ENCODE data around the gene TJP3. TPM values are rescaled to one million over a fixed set of nuclear protein-coding genes. Genes with fewer than 3 reads are reported as not detected.

The TJP3 gene
- total RNA-seq, 1 donor = not detected

DNA sequence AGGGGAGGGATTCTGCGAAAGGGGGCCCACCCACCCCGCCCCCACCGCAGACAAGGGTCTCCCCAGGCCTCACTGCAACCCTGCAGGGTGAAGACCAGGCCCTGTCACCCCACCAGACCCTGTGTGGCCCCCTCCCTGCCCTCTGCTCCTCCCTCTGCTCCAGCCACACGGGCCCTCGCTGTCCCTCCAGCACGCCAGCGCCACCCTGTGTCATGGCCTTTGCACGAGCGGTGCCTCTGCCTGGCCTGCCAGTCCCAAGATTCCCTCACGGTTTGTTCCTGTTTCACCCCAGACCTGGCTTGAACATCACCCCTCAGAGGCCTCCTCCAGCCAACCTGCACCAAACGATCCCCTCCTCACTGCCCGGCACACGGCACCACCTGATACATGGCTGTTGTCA, 35.2 kb upstream of the TJP3 start:
- TF ChIP-seq, protein P1, sequence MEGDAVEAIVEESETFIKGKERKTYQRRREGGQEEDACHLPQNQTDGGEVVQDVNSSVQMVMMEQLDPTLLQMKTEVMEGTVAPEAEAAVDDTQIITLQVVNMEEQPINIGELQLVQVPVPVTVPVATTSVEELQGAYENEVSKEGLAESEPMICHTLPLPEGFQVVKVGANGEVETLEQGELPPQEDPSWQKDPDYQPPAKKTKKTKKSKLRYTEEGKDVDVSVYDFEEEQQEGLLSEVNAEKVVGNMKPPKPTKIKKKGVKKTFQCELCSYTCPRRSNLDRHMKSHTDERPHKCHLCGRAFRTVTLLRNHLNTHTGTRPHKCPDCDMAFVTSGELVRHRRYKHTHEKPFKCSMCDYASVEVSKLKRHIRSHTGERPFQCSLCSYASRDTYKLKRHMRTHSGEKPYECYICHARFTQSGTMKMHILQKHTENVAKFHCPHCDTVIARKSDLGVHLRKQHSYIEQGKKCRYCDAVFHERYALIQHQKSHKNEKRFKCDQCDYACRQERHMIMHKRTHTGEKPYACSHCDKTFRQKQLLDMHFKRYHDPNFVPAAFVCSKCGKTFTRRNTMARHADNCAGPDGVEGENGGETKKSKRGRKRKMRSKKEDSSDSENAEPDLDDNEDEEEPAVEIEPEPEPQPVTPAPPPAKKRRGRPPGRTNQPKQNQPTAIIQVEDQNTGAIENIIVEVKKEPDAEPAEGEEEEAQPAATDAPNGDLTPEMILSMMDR (IDR thresholded peaks at IDR 0.05; ENCODE audit: insufficient read depth, low read length) = no peak
- no peak for DNase-seq (ENCODE audit: low read depth)
- H3K4me3 ChIP-seq (ENCODE audit: low read depth, low read length) = no peak overlapping the region

DNA sequence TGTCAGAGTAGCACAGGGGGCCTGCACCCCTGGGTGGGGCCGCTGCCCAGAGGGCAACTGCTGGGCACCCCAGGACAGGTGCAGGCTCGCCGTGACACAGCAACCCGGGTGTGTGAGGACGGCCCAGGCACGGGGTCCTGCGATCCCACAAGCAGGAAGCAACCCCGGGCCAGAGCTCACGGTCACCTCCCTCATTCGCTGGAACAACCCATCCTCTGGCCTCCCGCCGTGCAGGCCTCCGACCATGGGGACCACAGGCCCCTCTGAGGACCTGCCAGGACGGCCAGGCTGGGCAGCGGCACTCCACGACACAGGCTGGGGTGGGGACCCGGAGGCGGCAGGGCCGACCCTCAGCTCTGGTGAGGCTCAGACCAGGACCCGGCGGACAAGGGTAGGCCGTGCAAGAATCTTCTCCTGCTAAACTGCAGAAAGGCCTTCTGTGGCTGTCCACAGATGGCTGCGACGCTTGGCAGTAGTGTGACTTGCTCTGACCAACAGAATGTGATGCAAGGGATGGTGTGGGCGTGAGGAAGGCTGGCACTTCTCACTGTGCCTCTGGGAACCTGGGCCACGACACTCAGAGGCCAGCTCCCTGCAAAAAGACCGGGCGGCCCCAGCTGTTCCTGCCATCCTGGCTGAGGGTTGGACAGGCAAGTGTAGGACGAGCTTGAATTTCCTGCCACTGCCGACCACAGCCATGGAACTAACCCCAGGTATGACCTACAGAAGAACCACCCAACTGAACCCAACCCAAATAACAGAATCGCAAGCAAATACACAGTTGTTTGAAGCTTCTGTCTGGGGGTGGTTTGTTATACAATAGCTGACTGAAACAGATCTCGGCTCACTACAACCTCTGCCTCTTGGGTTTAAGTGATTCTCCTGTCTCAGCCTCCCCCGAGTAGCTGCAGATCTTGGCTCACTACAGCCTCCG, 34.4 kb upstream of the TJP3 start:
- H3K4me3 ChIP-seq (ENCODE audit: low read depth, low read length) = no peak overlapping the region
- TF ChIP-seq, protein P1 (IDR thresholded peaks at IDR 0.05; ENCODE audit: insufficient read depth, low read length) = no peak
- no peak for DNase-seq (ENCODE audit: low read depth)

DNA sequence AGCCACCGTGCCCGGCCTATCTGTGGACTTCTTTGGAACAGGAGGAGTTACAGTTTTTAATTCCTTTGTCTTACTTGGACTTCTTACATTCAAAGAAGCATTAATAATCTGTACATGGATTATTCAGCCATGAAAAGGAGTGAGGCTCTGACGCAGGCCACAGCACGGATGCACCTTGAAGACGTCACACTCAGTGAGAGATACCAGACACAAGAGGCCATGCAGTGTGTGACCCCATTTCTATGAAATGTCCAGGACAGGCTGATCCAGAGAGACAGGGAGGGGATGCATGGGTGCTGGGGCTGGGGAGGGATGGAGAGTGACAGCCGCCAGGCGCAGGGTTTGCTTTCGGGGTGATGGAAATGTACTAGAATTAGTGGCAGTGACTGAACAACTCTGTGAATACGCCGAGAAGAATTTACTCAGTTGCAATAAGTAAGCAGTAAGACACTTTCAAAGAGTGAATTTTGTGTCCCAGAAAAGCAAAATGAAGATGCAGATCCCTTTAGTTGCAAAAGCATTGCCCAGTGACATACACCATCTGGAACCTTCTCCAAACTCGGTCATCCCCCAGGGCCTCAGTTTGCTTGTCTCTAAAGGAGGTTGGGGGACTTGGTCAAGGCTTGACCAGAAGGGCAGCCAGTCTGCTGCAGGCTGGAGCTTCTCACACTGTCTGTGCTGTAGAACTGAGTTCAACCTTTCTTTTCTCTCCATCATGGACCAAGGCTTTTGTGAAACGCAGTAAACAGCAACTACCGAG, 33.2 kb upstream of the TJP3 start:
- TF ChIP-seq, protein P1 (IDR thresholded peaks at IDR 0.05; ENCODE audit: insufficient read depth, low read length) = no peak
- DNase-seq (ENCODE audit: low read depth) = no peak

DNA sequence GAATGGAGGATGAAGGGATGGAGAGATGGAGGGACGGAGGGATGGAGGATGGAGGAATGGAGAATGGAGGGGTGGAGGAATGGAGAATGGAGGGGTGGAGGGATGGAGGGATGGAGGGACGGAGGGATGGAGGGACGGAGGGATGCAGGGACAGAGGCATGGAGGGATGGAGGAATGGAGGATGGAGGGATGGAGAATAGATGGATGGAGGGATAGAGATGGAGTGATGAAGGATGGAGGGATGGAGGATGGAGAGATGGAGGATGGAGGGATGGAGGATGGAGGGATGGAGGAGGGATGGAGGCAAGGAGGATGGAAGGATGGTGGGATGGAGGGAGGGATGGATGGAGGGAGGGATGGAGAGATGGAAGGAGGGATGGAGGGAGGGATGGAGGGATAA, 30.0 kb upstream of the TJP3 start:
- no peak for DNase-seq (ENCODE audit: low read depth)
- TF ChIP-seq, protein P1 (IDR thresholded peaks at IDR 0.05; ENCODE audit: insufficient read depth, low read length) = no peak
- H3K4me3 ChIP-seq (ENCODE audit: low read depth, low read length) = no peak overlapping the region

More for the DNA sequence above, 33.2 kb upstream of the TJP3 start:
- H3K4me3 ChIP-seq (ENCODE audit: low read depth, low read length) = no peak overlapping the region

DNA sequence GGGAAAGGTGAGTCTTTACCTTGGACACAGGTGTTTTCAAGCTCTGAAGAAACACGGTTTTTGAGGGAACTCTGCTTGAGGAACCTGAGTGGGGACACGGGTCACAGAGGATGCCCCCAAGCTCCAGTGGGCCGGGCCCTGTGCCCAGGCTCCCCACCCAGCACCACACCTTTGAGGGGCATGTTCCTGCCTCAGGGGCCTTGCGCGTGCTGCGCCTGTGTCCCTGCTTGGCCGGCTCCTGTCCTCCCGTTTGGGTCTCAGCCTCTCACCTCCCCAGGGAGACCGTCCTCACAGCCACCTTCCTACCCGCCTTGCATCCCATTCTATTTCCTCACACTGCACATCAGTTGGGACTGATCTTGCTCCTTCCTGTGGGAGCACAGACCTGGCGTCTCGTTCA, 29.0 kb upstream of the TJP3 start:
- TF ChIP-seq, protein P1 (IDR thresholded peaks at IDR 0.05; ENCODE audit: insufficient read depth, low read length) = no peak
- DNase-seq (ENCODE audit: low read depth) = no peak
- no peak overlapping the region for H3K4me3 ChIP-seq (ENCODE audit: low read depth, low read length)

DNA sequence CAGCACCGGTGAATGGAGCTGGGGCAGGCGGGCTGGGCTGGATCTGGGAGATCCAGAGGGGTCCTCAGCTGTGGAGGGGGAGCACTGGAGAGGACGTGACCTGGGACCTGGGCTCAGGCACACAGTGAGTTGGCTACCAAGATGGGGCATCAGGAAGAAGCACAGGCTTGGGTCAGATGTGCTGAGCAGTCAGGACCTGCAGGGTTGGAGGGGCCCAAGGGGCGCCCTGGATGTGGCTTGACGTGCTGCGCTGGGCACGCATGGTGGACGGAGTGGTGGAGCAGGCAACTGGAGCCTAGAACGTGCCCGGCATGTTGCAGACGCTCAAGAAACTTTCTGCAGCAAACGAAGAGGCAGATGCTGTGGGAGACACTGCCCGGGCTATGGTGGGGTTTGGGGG, 28.6 kb upstream of the TJP3 start:
- no peak overlapping the region for H3K4me3 ChIP-seq (ENCODE audit: low read depth, low read length)
- no peak for DNase-seq (ENCODE audit: low read depth)
- TF ChIP-seq, protein P1 (IDR thresholded peaks at IDR 0.05; ENCODE audit: insufficient read depth, low read length) = no peak
